Measurements from ENCODE around the gene ENTHD1. TPM values are rescaled to one million over a fixed set of nuclear protein-coding genes. Genes with fewer than 3 reads are reported as not detected.

Gene ENTHD1
- total and polyA plus RNA-seq, 8 donors: 0.16 TPM; not detected in 7

GRCh38 chr22:39718921-39719475 is 174.6 kb downstream of the ENTHD1 start:
- H3K4me3 ChIP-seq: no peak overlapping the region
- no peak overlapping the region for H3K27ac ChIP-seq
- intact Hi-C loops (cut with DNase I): no loop called here
- no peaks in the 10 kb centered on the region for H3K9me3 ChIP-seq
- ATAC-seq (no peak), DNase-seq (no peak)
- H3K27me3 ChIP-seq: peaks cover 0 to 45% of the 10 kb centered on the region in 2 donors
- H3K36me3 ChIP-seq: no peaks in the 10 kb centered on the region
- TF ChIP-seq CTCF (IDR thresholded peaks at IDR 0.05): no peak
- H3K4me1 ChIP-seq: no peaks in the 10 kb centered on the region

GRCh38 chr22:39718206-39718605 is 175.4 kb downstream of the ENTHD1 start:
- intact Hi-C loops (cut with DNase I): no loop called here
- H3K36me3 ChIP-seq: no peaks in the 10 kb centered on the region
- H3K27me3 ChIP-seq: peaks cover 0 to 49% of the 10 kb centered on the region in 2 donors
- DNase-seq (no peak), ATAC-seq (no peak)
- no peaks in the 10 kb centered on the region for H3K4me1 ChIP-seq
- no peak overlapping the region for H3K27ac ChIP-seq
- TF ChIP-seq CTCF (IDR thresholded peaks at IDR 0.05): no peak
- H3K9me3 ChIP-seq: no peaks in the 10 kb centered on the region
- no peak overlapping the region for H3K4me3 ChIP-seq

GRCh38 chr22:39717099-39717498 is 176.5 kb downstream of the ENTHD1 start:
- H3K27ac ChIP-seq: no peak overlapping the region
- no peaks in the 10 kb centered on the region for H3K36me3 ChIP-seq
- DNase-seq (no peak), ATAC-seq (no peak)
- H3K4me3 ChIP-seq: no peak overlapping the region
- intact Hi-C loops (cut with DNase I): no loop called here
- H3K4me1 ChIP-seq: no peaks in the 10 kb centered on the region
- no peak for TF ChIP-seq CTCF (IDR thresholded peaks at IDR 0.05)
- H3K27me3 ChIP-seq: peaks cover 0 to 57% of the 10 kb centered on the region in 2 donors
- no peaks in the 10 kb centered on the region for H3K9me3 ChIP-seq

- DNase-seq (no peak), ATAC-seq (no peak)
- Histone ChIP-seq H3K4me1 (no peaks in the 10 kb centered on the region), H3K27ac (no peak overlapping the region), H3K27me3 (peaks cover 0 to 57% of the 10 kb centered on the region in 2 donors), H3K4me3 (no peak overlapping the region), H3K9me3 (no peaks in the 10 kb centered on the region), H3K36me3 (no peaks in the 10 kb centered on the region)
- intact Hi-C loops (cut with DNase I): no loop called here
- no peak for TF ChIP-seq CTCF (IDR thresholded peaks at IDR 0.05)
These were observed 177.0 kb downstream of the ENTHD1 start for GRCh38 chr22:39716534-39716933.

GRCh38 chr22:39715778-39716495 is 177.6 kb downstream of the ENTHD1 start:
- peaks cover 0 to 57% of the 10 kb centered on the region in 2 donors for H3K27me3 ChIP-seq
- no peaks in the 10 kb centered on the region for H3K36me3 ChIP-seq
- H3K9me3 ChIP-seq: no peaks in the 10 kb centered on the region
- H3K4me3 ChIP-seq: no peak overlapping the region
- intact Hi-C loops (cut with DNase I): no loop called here
- no peak for TF ChIP-seq CTCF (IDR thresholded peaks at IDR 0.05)
- no peaks in the 10 kb centered on the region for H3K4me1 ChIP-seq
- no peak overlapping the region for H3K27ac ChIP-seq
- ATAC-seq (no peak), DNase-seq (no peak)
